Neural cell (in vitro differentiated cells): ENCODE data around the gene CKAP4. TPM values are rescaled to one million over a fixed set of nuclear protein-coding genes. Genes with fewer than 3 reads are reported as not detected.

ENCODE experiments used
- H2AFZ ChIP-seq: fragments of 200-600, 300-800 bp; sonication (generic), shearing (Covaris generic); 2 replicates; pipeline ENCODE4 v1.6.0; 2014; ENCODE audit warnings: low read depth, mild to moderate bottlenecking, antibody characterized with exemption, low read length, moderate library complexity
- H3F3A ChIP-seq: fragments of 200-600 bp; shearing (Covaris generic); 2 replicates; pipeline ENCODE4 v1.6.1; 2016; ENCODE audit warnings: mild to moderate bottlenecking, moderate library complexity, mixed read lengths, antibody characterized with exemption, low read length; ENCODE audit not compliant: insufficient read depth, poor library complexity, severe bottlenecking
- H3K27ac ChIP-seq: fragments of 200-600, 300-800 bp; sonication (generic), shearing (Covaris generic); 2 replicates; pipeline ENCODE4 v1.5.1; 2014; ENCODE audit warnings: mild to moderate bottlenecking, low read length, moderate library complexity
- H3K27me3 ChIP-seq: fragments of 300-800, 200-600 bp; sonication (generic), shearing (Covaris generic); 2 replicates; pipeline ENCODE4 v1.6.0; 2014; ENCODE audit warnings: mild to moderate bottlenecking, low read depth, low read length, moderate library complexity; ENCODE audit not compliant: insufficient read depth
- H3K36me3 ChIP-seq: fragments of 300-800, 200-600 bp; sonication (generic), shearing (Covaris generic); 2 replicates; pipeline ENCODE4 v1.5.1; 2014; ENCODE audit warnings: mild to moderate bottlenecking, antibody characterized with exemption, low read length, moderate library complexity; ENCODE audit not compliant: insufficient read depth
- H3K4me2 ChIP-seq: fragments of 300-800, 200-600 bp; sonication (generic), shearing (Covaris generic); 2 replicates; pipeline ENCODE4 v1.6.0; 2014; ENCODE audit warnings: mild to moderate bottlenecking, low read length
- H3K4me3 ChIP-seq: fragments of 300-800, 200-600 bp; sonication (generic), shearing (Covaris generic); 2 replicates; pipeline ENCODE4 v1.5.1; 2014; ENCODE audit warnings: mild to moderate bottlenecking, low read length, moderate library complexity
- H3K79me2 ChIP-seq: fragments of 200-600 bp; shearing (Covaris generic); replicated peaks from 2 replicates; pipeline ENCODE4 v1.6.0; 2014; ENCODE audit warnings: mild to moderate bottlenecking, low read length, moderate library complexity; ENCODE audit not compliant: insufficient read depth
- H3K9ac ChIP-seq: fragments of 300-800, 200-600 bp; sonication (generic), shearing (Covaris generic); 2 replicates; pipeline ENCODE4 v1.6.1; 2016; ENCODE audit warnings: mild to moderate bottlenecking, low read length, mixed read lengths
- H3K9me2 ChIP-seq: fragments of 200-600 bp; shearing (Covaris generic); 2 replicates; pipeline ENCODE4 v1.6.1; 2016; ENCODE audit warnings: mild to moderate bottlenecking, low read length, mixed read lengths; ENCODE audit not compliant: insufficient read depth
- H3K9me3 ChIP-seq: fragments of 200-600, 300-800 bp; sonication (generic), shearing (Covaris generic); 2 replicates; pipeline ENCODE4 v1.6.1; 2016; ENCODE audit warnings: mild to moderate bottlenecking, mixed run types, low read length, moderate library complexity, mixed read lengths
- H4K20me1 ChIP-seq: fragments of 200-600 bp; shearing (Covaris generic); 2 replicates; pipeline ENCODE4 v1.6.1; 2016; ENCODE audit warnings: mild to moderate bottlenecking, mixed run types; ENCODE audit not compliant: insufficient read depth
- EP300 ChIP-seq: fragments of 450-650 bp; conservative IDR thresholded peaks from 2 replicates; pipeline ENCODE4 v1.6.1; 2014; ENCODE audit warnings: antibody characterized with exemption, mild to moderate bottlenecking, moderate library complexity; ENCODE audit not compliant: poor library complexity, severe bottlenecking
- EZH2 ChIP-seq: fragments of 200-600, 300-800 bp; shearing (Covaris generic), sonication (generic); IDR thresholded peaks from 2 replicates; pipeline ENCODE4 v1.6.1; 2014; ENCODE audit warnings: antibody characterized with exemption, low read length, borderline replicate concordance, mild to moderate bottlenecking; ENCODE audit not compliant: insufficient read depth, poor library complexity, severe bottlenecking
- MXI1 ChIP-seq: fragments of 450-650 bp; conservative IDR thresholded peaks from 2 replicates; pipeline ENCODE4 v1.6.1; 2014; ENCODE audit warnings: antibody characterized with exemption, mild to moderate bottlenecking; ENCODE audit not compliant: poor library complexity, severe bottlenecking
- POLR2AphosphoS5 ChIP-seq: IDR thresholded peaks from 2 replicates; pipeline ENCODE4 v1.6.1; 2012
- RAD21 ChIP-seq: fragments of 450-650 bp; conservative IDR thresholded peaks from 2 replicates; pipeline ENCODE4 v1.6.1; 2014; ENCODE audit warnings: antibody characterized with exemption, mild to moderate bottlenecking, moderate library complexity
- SMC3 ChIP-seq: fragments of 450-650 bp; conservative IDR thresholded peaks from 2 replicates; pipeline ENCODE4 v1.6.1; 2014; ENCODE audit warnings: antibody characterized with exemption, mild to moderate bottlenecking, moderate library complexity; ENCODE audit not compliant: poor library complexity
- TAF1 ChIP-seq: IDR thresholded peaks from 2 replicates; pipeline ENCODE4 v1.6.1; 2012; ENCODE audit warnings: low read depth
- polyA plus RNA-seq: library from polyadenylated mRNA; depleted of rRNA; stranded (reverse); fragments of >200 nt; gene quantifications from 2 replicates; pipeline ENCODE4 v1.2.3, GENCODE V29; 2014
- TF ChIP-seq, protein P1 (sequence below): IDR thresholded peaks from 2 replicates; pipeline ENCODE4 v1.6.1; 2012; ENCODE audit warnings: borderline replicate concordance
- TF ChIP-seq, protein P2 (sequence below): fragments of 450-650 bp; IDR thresholded peaks from 2 replicates; pipeline ENCODE4 v1.5.1; 2014; ENCODE audit warnings: antibody characterized with exemption, mild to moderate bottlenecking, moderate library complexity; ENCODE audit not compliant: poor library complexity, severe bottlenecking

Gene CKAP4
- polyA plus RNA-seq, 1 donor from 2014 or later, result 50.0 TPM

DNA sequence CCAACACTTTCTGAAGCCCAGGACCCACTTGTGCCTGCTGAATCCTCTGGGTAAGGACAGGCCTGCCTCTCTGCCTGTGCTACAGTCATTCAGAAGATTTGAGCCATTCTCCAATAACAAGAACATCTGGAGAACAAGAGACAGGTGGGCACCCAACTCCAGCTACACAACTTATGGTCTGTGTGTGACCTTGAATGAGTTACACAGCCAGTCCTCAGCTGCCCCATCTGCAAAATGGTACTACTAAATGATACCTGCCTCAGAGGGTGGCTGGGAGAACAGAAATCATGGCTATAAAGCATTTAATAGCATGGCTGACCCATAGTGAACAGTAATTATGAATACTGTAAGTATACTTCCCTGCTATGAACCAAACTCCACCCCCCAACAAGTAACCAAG, 4.2 kb downstream of the CKAP4 start:
- Histone ChIP-seq H3F3A (no peaks in the 10 kb centered on the region), H4K20me1 (no peaks in the 10 kb centered on the region), H3K9me3 (no peaks in the 10 kb centered on the region), H3K4me2 (no peak overlapping the region), H3K9ac (no peak overlapping the region), H2AFZ (no peak overlapping the region), H3K27ac (no peak overlapping the region), H3K27me3 (no peaks in the 10 kb centered on the region), H3K36me3 (no peaks in the 10 kb centered on the region), H3K9me2 (no peaks in the 10 kb centered on the region), H3K4me3 (peak overlapping the region; percentile 25), H3K79me2 (peaks cover 34% of the 10 kb centered on the region)
- TF ChIP-seq, protein P1, sequence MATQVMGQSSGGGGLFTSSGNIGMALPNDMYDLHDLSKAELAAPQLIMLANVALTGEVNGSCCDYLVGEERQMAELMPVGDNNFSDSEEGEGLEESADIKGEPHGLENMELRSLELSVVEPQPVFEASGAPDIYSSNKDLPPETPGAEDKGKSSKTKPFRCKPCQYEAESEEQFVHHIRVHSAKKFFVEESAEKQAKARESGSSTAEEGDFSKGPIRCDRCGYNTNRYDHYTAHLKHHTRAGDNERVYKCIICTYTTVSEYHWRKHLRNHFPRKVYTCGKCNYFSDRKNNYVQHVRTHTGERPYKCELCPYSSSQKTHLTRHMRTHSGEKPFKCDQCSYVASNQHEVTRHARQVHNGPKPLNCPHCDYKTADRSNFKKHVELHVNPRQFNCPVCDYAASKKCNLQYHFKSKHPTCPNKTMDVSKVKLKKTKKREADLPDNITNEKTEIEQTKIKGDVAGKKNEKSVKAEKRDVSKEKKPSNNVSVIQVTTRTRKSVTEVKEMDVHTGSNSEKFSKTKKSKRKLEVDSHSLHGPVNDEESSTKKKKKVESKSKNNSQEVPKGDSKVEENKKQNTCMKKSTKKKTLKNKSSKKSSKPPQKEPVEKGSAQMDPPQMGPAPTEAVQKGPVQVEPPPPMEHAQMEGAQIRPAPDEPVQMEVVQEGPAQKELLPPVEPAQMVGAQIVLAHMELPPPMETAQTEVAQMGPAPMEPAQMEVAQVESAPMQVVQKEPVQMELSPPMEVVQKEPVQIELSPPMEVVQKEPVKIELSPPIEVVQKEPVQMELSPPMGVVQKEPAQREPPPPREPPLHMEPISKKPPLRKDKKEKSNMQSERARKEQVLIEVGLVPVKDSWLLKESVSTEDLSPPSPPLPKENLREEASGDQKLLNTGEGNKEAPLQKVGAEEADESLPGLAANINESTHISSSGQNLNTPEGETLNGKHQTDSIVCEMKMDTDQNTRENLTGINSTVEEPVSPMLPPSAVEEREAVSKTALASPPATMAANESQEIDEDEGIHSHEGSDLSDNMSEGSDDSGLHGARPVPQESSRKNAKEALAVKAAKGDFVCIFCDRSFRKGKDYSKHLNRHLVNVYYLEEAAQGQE, result no peak
- TF ChIP-seq EZH2 (no peak), POLR2AphosphoS5 (no peak), TAF1 (no peak), SMC3 (no peak), MXI1 (no peak), EP300 (no peak), RAD21 (no peak)
- TF ChIP-seq, protein P2, sequence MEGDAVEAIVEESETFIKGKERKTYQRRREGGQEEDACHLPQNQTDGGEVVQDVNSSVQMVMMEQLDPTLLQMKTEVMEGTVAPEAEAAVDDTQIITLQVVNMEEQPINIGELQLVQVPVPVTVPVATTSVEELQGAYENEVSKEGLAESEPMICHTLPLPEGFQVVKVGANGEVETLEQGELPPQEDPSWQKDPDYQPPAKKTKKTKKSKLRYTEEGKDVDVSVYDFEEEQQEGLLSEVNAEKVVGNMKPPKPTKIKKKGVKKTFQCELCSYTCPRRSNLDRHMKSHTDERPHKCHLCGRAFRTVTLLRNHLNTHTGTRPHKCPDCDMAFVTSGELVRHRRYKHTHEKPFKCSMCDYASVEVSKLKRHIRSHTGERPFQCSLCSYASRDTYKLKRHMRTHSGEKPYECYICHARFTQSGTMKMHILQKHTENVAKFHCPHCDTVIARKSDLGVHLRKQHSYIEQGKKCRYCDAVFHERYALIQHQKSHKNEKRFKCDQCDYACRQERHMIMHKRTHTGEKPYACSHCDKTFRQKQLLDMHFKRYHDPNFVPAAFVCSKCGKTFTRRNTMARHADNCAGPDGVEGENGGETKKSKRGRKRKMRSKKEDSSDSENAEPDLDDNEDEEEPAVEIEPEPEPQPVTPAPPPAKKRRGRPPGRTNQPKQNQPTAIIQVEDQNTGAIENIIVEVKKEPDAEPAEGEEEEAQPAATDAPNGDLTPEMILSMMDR, result no peak

DNA sequence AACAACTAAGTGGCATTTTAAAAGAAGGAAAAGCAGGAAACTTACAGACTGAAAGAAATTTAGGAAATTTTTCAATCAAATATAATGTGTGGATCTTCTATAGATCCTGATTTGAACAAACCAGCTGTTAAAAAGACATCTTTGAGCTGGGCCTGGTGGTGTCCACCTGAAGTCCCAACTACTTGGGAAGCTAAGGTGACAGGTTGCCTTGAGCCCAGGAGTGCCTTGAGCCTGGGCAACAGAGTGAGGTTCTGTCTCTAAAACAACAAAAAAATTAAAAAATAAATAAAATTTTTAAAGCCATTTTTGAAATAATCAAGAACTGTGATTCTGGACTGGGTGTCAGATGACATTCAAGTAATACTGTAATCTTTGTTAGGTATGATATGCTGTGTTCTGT, 7.0 kb downstream of the CKAP4 start:
- Histone ChIP-seq H3F3A (no peaks in the 10 kb centered on the region), H3K9me3 (no peaks in the 10 kb centered on the region), H4K20me1 (no peaks in the 10 kb centered on the region), H2AFZ (no peak overlapping the region), H3K79me2 (peaks cover 28% of the 10 kb centered on the region), H3K36me3 (no peaks in the 10 kb centered on the region), H3K27ac (no peak overlapping the region), H3K27me3 (no peaks in the 10 kb centered on the region), H3K9me2 (no peaks in the 10 kb centered on the region), H3K4me2 (no peak overlapping the region), H3K4me3 (no peak overlapping the region), H3K9ac (no peak overlapping the region)
- TF ChIP-seq MXI1 (no peak), RAD21 (no peak), POLR2AphosphoS5 (no peak), TAF1 (no peak), EP300 (no peak), EZH2 (no peak), SMC3 (no peak)
- TF ChIP-seq, protein P2, result no peak
- TF ChIP-seq, protein P1, result no peak
